Astrocyte (in vitro differentiated cells and primary cell): Measurements from ENCODE around the gene RNF167. TPM values are rescaled to one million over a fixed set of nuclear protein-coding genes. Genes with fewer than 3 reads are reported as not detected.

Experiments used
- DNase-seq: peaks from one replicate; pipeline ENCODE4 v3.0.0-alpha.2; 2010; ENCODE audit warnings: low read depth
- FAIRE-seq: peaks from 2 replicates; lab custom pipeline; 2011; peaks lifted over from hg19 to GRCh38; lab: Jason Lieb, UNC
- H2AFZ ChIP-seq: 2 replicates; pipeline ENCODE4 v1.6.0; 2012; ENCODE audit warnings: low read depth, low read length, inconsistent platforms
- H3K27ac ChIP-seq: 2 replicates; pipeline ENCODE4 v1.5.1; 2011; ENCODE audit warnings: low read depth, low read length, inconsistent platforms
- H3K27me3 ChIP-seq: 2 replicates; pipeline ENCODE4 v1.6.0; 2011; ENCODE audit warnings: low read length, inconsistent platforms; ENCODE audit not compliant: insufficient read depth
- H3K36me3 ChIP-seq: 2 replicates; pipeline ENCODE4 v1.5.1; 2011; ENCODE audit warnings: low read length, inconsistent platforms; ENCODE audit not compliant: insufficient read depth
- H3K4me1 ChIP-seq: 2 replicates; pipeline ENCODE4 v1.5.1; 2011; ENCODE audit warnings: low read length, inconsistent platforms; ENCODE audit not compliant: insufficient read depth
- H3K4me2 ChIP-seq: 2 replicates; pipeline ENCODE4 v1.6.0; 2012; ENCODE audit warnings: low read length, inconsistent platforms
- H3K4me3 ChIP-seq: 2 replicates; pipeline ENCODE4 v1.5.1; 2011; ENCODE audit warnings: low read depth, mild to moderate bottlenecking, low read length, inconsistent platforms; ENCODE audit not compliant: insufficient read depth
- H3K79me2 ChIP-seq: 2 replicates; pipeline ENCODE4 v1.6.0; 2012; ENCODE audit warnings: mild to moderate bottlenecking, low read length, inconsistent platforms; ENCODE audit not compliant: insufficient read depth
- H3K9ac ChIP-seq: 2 replicates; pipeline ENCODE4 v1.6.0; 2012; ENCODE audit warnings: mild to moderate bottlenecking, low read length, inconsistent platforms
- H3K9me3 ChIP-seq: 2 replicates; pipeline ENCODE4 v1.5.1; 2012; ENCODE audit warnings: low read depth, mild to moderate bottlenecking, low read length, inconsistent platforms; ENCODE audit not compliant: insufficient read depth
- H4K20me1 ChIP-seq: 2 replicates; pipeline ENCODE4 v1.6.0; 2012; ENCODE audit warnings: low read length, inconsistent platforms; ENCODE audit not compliant: insufficient read depth
- H3K27ac Mint-ChIP-seq: one replicate; pipeline ENCODE4 v1.8.0; 2021; ENCODE audit warnings: mild to moderate bottlenecking, mixed read lengths; ENCODE audit not compliant: unreplicated experiment
- H3K27me3 Mint-ChIP-seq: one replicate; pipeline ENCODE4 v1.8.0; 2021; ENCODE audit warnings: low read depth, mixed read lengths; ENCODE audit not compliant: unreplicated experiment
- H3K36me3 Mint-ChIP-seq: one replicate; pipeline ENCODE4 v1.8.0; 2021; ENCODE audit warnings: low read depth, mixed read lengths; ENCODE audit not compliant: unreplicated experiment
- H3K4me1 Mint-ChIP-seq: one replicate; pipeline ENCODE4 v1.8.0; 2021; ENCODE audit warnings: low read depth, mixed read lengths; ENCODE audit not compliant: unreplicated experiment
- H3K4me3 Mint-ChIP-seq: one replicate; pipeline ENCODE4 v1.8.0; 2021; ENCODE audit warnings: mild to moderate bottlenecking, moderate library complexity, mixed read lengths; ENCODE audit not compliant: unreplicated experiment
- H3K9me3 Mint-ChIP-seq: one replicate; pipeline ENCODE4 v1.8.0; 2021; ENCODE audit warnings: mild to moderate bottlenecking, mixed read lengths; ENCODE audit not compliant: unreplicated experiment
- CTCF ChIP-seq: IDR thresholded peaks from 2 replicates; pipeline ENCODE4 v1.5.1; 2011; ENCODE audit warnings: low read depth, mild to moderate bottlenecking, inconsistent platforms, low read length, moderate library complexity; ENCODE audit not compliant: insufficient read depth
- EZH2 ChIP-seq: IDR thresholded peaks from 2 replicates; pipeline ENCODE4 v1.6.1; 2012; ENCODE audit warnings: mild to moderate bottlenecking, low read length, inconsistent platforms; ENCODE audit not compliant: insufficient read depth
- total RNA-seq: library from RNA; stranded (reverse); gene quantifications from 2 replicates; pipeline ENCODE4 v1.2.1, GENCODE V29; 2021

RNF167 gene
- total RNA-seq, 1 donor from 2014 or later: 89.7 TPM

GRCh38 chr17:4948931-4949320 lies 8.9 kb downstream of the RNF167 start:
- peak; percentile 73 for DNase-seq
- Histone ChIP-seq H3K9me3 (no peaks in the 10 kb centered on the region), H3K27me3 (no peaks in the 10 kb centered on the region), H2AFZ (peak overlapping the region; percentile 57), H4K20me1 (peaks cover 45% of the 10 kb centered on the region), H3K36me3 (peaks cover 22% of the 10 kb centered on the region), H3K4me1 (peaks cover 45% of the 10 kb centered on the region), H3K4me2 (peak overlapping the region; percentile 99), H3K79me2 (peaks cover 44% of the 10 kb centered on the region), H3K9ac (peak overlapping the region; percentile 93), H3K27ac (peak overlapping the region; percentile 90), H3K4me3 (peak overlapping the region; percentile 80)
- peak overlapping the region; percentile 97 for H3K27ac Mint-ChIP-seq
- TF ChIP-seq CTCF (no peak), EZH2 (no peak)
- H3K4me3 Mint-ChIP-seq: peak overlapping the region; percentile 93
- peaks cover 40% of the 10 kb centered on the region for H3K4me1 Mint-ChIP-seq
- H3K27me3 Mint-ChIP-seq: no peaks in the 10 kb centered on the region
- FAIRE-seq: no peak
- peaks cover 22% of the 10 kb centered on the region for H3K36me3 Mint-ChIP-seq
- no peaks in the 10 kb centered on the region for H3K9me3 Mint-ChIP-seq

GRCh38 chr17:4949321-4950074 lies 9.4 kb downstream of the RNF167 start:
- no peaks in the 10 kb centered on the region for H3K9me3 Mint-ChIP-seq
- no peaks in the 10 kb centered on the region for H3K27me3 ChIP-seq
- H3K27ac ChIP-seq: peak overlapping the region; percentile 90
- H4K20me1 ChIP-seq: peaks cover 39% of the 10 kb centered on the region
- no peak for FAIRE-seq
- H3K9me3 ChIP-seq: no peaks in the 10 kb centered on the region
- peaks cover 39% of the 10 kb centered on the region for H3K79me2 ChIP-seq
- no peak for TF ChIP-seq CTCF
- TF ChIP-seq EZH2: no peak
- H3K27ac Mint-ChIP-seq: peak overlapping the region; percentile 88
- H3K4me1 ChIP-seq: peaks cover 42% of the 10 kb centered on the region
- H3K4me2 ChIP-seq: peak overlapping the region; percentile 99
- peaks cover 17% of the 10 kb centered on the region for H3K36me3 ChIP-seq
- peak overlapping the region; percentile 57 for H2AFZ ChIP-seq
- H3K4me1 Mint-ChIP-seq: peaks cover 41% of the 10 kb centered on the region
- H3K4me3 Mint-ChIP-seq: peak overlapping the region; percentile 77
- H3K27me3 Mint-ChIP-seq: no peaks in the 10 kb centered on the region
- peak overlapping the region; percentile 93 for H3K9ac ChIP-seq
- H3K4me3 ChIP-seq: peak overlapping the region; percentile 80
- peaks cover 20% of the 10 kb centered on the region for H3K36me3 Mint-ChIP-seq
- DNase-seq: peak; percentile 59
